Renal cortical epithelial cell (primary cell): ENCODE measurements around the gene AGTRAP. TPM values are rescaled to one million over a fixed set of nuclear protein-coding genes. Genes with fewer than 3 reads are reported as not detected.

Experiments
- DNase-seq: peaks from one replicate; pipeline ENCODE4 v3.0.0-alpha.2; 2011; ENCODE audit warnings: low read depth
- total RNA-seq: library from RNA; depleted of rRNA; stranded (reverse); fragments of >200 nt; gene quantifications from 2 replicates; pipeline ENCODE4 v1.2.3, GENCODE V29; 2014

The AGTRAP gene, protein sequence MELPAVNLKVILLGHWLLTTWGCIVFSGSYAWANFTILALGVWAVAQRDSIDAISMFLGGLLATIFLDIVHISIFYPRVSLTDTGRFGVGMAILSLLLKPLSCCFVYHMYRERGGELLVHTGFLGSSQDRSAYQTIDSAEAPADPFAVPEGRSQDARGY
- 52.4 and 66.0 TPM in 2 replicates for total RNA-seq

DNA sequence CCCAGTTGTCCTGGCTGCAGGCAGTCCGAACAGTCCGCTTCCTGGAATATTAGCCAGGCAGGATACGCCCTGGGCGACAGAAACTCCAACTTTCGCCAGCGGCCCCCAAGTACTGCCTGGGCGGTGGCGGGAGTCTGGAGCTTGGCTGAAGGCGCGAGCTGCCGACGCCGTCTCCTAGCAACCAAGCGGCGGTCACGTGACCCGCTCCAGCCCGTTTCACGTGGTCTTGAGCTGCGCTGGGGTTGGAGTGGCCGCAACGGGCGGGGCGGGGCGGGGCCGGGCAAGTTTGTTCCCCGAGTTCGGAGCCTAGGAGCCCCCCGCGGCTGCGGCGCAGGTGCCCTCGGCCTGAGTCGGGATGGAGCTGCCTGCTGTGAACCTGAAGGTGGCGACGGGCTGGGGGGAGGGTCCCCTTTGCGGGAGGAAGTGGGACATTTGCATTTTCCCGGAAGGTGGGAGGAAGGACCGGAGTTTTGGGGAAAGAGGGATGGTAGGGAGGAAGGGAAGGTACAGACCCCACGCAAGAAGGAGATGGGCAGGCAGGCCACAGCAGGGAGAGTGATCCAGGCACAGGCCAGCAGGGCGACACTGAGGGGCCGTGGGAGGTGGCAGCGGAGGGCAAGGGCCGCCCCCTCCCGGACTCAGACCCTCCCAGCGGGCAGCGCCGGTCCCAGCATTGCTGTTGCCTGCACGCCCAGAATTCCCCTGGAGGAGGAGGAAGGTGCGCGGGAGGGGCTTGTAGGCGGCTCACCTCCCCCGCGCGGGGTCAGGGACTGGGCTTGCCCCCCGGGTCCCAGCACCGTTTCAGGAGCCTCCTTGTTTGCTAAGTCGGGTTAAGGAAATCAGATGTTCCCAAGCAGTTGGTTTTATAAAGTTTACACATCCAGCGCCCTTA is at the start of gene AGTRAP:
Gene AGTRAP, plus strand, starts transcription at position 283 of the 892 bp plus-strand sequence. Its CDS starts 73 bp downstream, at position 356.
- DNase-seq, result peak; percentile 81

DNA sequence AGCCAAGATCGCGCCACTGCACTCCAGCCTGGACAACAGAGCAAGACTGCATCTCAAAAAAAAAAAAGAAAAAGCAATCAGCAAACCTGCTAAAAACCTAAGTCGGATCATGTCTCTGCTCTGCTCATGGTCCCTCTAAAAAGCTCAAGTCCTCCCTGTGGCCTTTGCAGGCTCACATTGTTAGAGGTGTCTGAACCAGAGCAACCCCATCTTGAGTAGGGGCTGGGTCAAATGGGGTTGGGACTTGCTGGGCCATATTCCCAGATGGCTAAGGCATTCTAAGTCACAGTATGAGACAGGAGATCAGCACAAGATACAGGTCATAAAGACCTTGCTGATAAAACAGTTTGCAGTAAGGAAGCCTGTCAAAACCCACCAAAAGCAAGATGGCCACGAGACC is 47.4 kb upstream of the AGTRAP start:
- no peak for DNase-seq

DNA sequence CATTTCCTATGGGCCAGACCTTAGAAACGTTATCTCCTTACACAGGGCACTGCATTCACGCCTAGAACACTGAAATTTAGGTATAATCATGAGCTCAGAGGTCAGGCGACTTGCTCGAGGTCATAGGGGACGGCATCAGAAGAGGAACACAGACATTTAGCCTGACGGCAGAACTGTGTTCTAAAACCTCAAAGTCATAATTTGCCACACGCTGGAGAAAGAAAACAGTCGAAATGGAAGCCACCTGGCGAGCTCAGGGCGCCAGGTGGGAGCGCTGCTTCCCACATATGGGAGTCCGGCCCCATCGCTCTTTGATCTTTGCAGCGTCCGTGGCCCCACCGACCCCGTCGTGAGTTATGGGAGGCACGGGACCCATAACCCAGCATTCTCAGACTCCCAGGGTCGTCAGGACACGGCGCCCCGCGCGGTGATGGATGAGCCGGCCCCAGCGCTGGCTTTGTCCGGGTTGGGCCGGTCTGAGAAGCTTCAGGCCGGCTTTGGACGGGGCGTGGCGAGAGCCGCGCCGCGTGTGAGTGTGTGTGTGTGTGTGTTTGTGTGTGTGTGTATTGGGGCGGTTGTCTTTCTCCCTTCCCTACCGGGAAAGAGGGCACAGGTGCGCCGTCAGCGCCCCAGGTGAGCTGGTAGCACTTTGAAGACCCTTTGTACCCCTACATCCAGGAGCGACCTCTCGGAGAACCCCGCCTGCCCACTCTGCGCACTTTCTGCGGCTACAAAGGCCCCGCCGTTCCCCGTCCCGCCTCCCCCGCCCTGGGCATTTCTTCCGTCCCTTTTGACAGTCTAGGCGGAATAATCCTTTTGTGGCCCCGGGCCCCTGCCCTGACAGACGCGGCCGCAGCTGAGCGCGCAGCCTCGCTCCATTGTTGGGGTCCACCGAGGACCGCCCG is 45.3 kb upstream of the AGTRAP start:
- DNase-seq, result no peak

DNA sequence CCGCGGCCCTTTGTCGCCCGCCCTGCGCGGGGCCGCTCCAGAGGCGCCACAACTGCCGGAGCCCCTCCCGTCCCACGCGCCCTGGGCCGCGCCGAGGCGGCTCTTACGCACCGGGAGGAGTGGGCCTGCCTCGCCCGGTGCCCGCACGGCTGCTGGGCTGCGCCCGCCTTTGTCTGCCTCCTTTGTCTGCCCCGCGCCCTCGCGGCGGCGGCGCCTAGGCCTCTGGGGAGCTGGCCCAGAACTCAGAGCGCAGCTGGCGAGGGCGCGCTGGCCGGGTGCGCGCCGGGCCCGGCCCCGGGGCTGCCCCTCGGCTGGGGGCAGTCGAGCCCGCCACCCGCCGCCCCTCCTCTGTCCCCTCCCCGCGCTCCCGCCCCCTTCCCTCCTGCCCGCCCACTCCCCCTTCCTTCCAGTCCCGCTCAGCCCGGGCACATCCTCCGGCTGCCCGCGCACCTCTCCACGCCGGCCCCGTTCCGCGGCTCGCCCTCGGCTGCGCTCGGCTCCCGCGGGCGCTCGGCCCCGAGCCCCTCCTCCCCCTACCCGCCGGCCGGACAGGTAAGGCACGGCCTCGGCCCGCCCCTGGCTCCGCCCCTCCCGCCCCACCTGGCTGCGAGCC is 44.5 kb upstream of the AGTRAP start, which contains the start of gene DRAXIN:
Gene DRAXIN, plus strand, starts transcription at position 409 of the 613 bp plus-strand sequence. CDS start 14,549 bp downstream, outside the sequence.
- DNase-seq, result no peak

DNA sequence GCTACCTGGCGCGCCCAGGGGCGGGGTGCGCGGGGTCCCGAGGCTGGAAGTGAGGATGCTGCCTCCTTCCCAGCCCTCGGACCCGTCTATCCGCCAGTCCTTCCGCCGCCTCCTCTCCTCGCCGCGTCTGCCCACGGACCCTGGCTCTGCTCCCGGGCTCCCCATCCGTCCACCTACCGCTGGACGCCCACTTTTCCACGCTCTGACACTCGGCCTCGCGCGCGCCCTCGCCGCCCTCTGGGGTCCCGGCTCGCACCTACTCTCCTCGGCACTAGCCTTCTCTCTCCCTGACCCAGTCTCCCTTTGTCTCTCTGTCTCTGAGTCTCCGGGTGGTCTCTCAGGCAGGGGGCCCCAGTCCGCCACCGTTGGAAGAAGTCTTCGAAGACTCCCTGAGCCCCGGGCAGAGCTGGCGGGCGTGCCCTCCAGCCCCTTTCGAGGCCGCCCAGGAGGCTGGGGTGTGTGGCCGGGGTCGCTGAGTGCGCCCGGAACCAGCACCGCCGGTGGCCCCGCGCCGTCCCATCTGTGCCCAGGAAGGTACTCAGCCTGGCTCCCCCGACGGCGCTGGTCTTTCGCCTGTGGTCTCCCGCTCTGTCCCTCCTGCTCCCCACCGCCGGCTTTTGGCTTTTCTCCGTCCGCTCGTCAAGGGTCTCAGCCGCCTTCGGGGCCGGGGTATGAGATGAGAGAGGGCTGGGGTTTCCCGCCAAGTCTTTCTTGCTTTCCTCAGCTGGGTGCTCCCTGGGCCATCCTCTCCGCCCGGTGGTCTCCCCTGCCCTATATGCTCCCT is 43.8 kb upstream of the AGTRAP start:
- no peak for DNase-seq

DNA sequence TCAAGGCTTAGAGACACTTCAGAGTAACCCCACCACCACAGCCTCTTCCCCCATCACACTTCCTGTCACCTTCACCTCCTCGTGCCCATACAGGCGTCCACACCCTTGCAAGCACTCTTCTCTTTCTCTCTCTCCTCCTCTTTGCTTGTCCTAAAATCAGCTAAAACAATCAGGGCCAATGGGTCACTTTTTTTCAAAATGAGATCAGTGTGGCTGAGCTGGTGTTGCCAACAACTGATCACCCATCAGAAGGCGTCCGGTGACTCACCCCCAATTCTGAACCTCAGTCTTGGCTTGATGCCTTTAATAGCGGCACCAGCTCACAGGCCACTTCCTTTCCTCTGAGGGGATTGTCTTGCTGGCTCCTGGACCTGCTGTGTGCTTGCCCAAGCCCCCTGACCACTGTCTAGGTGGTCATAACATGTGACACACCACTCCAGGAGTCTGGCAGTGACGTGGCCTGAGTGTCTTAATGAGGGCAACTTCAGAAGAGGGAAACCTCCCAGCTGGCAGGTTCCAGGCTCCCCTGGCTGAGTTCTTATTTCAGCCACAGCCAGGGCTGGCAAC is 42.8 kb upstream of the AGTRAP start:
- peak; percentile 84 for DNase-seq

DNA sequence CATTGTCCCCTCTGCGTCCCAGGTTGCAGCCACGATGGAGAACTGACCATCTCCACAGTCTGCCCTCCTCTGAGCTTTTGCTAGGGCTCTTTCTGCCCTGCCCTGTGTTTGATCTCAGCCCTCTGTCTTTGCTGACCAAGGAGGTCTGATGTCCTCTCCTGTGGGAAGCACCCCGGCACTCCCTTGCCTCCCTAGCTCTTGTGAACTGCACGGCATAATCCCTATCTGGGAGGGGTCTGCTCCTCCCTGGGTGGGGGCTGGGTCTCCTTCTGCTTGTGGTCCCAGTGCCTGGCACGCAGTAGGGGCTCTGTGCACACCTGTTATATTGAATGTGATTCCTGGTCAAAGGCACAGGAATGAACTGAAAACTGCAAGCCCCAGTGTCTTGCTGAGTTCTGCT is 42.0 kb upstream of the AGTRAP start:
- no peak for DNase-seq

DNA sequence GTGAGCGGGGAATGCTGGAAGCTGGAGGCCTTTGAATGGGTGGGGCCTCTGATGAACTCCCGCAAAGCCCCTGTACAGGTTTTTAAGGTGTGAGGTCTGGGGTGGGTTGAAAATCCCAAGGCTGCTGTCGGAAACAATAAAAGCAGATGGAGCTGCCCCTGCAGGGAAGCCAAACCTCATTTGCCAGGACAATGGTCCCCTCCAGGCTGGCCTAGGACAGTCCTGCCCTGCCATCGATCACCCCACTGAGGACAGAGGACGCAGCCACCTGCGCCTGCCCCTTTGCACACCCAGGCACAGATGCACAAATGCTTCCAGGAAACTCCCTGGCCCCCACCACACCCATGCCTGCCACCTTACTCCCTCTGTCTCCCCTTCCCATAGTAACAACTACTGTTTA is 40.1 kb upstream of the AGTRAP start:
- DNase-seq, result no peak

DNA sequence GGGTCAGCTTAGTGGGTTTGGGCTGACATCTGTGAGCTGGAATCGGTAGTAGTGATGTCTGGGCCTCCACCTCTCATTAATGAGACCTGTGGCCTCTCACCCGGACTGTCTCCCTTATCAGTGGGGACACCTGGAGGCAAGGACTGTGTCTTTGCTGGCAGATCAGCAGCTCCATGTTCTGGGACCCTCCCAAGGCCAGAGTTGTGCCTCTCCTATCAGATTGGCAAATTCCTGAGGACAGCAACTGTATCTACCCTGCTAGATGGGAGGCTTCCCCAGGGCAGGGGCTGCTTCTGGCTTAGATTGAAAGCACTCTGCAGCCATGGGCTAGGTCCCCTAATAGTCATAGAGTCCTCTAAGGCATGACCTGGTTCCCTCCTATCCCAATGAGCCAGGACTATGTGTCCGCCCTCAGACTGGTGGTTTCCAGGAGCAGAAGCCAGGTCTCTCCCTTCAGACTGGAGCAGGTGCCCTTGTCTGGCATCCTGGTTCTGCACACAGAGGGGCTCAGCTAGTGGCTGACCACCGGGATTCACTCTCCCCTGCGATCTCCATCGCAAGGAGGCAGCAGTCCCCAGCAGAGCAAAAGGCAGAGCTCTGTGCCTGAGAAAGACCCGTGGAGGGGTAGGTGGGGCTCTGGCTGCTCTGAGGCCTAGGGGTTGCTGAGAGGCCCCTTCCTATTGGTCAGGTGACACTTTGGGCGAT is 38.6 kb upstream of the AGTRAP start:
- no peak for DNase-seq

DNA sequence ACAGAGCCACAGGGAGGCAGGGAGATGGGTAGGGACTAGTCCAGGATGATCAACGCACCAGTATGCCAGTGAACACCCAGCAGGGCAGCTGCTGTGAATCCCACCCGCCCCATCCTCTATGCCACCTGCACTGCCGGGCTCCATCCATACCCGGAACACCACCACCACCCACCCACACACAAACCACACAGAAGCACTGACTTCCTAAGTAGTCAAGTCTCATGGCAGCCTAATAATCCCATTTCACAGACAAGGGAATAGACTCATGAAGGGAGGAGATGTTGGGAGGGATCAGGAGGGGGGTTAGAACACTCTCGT is 38.1 kb upstream of the AGTRAP start:
- no peak for DNase-seq

DNA sequence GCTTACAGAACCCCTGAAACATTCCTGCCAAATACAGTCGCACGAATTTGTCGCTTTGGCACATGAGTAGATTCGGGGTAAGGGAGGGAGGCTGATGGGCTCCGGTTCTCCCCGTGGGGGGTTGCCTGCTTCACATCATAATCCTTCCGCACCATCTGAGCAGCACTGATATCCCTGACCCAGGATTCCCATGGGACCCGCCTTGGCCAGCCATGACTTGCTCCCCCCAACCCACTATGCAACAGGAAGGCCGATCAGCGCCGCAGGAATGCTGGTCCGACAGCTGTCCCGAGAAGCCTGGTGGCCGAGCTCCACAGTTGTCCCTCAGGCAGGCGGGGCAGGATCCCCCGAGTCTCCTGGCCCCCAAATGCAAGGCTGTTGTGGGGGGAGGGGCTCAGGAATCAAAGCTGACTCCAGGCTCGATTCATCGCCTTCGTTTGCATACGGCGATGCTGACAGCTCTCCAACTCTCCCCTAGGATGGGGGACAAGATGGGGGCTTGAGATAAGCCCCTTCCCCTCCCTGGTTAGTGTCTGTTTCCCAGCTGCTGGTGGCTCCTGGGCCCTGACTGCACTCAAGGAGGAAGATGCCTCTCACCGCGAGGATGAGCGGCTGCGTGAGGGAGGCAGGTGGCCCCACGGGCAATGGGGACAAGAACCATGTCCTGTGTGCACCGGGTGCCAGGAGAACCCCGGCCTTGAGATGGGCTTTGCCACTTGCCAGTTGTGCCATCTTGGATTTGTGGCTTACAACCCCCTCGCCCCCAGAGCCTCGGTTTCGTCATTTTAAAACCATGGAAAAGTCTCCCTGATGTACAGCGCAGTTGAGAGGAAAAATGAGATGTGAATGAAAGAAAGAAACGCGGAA is 35.1 kb upstream of the AGTRAP start:
- no peak for DNase-seq

DNA sequence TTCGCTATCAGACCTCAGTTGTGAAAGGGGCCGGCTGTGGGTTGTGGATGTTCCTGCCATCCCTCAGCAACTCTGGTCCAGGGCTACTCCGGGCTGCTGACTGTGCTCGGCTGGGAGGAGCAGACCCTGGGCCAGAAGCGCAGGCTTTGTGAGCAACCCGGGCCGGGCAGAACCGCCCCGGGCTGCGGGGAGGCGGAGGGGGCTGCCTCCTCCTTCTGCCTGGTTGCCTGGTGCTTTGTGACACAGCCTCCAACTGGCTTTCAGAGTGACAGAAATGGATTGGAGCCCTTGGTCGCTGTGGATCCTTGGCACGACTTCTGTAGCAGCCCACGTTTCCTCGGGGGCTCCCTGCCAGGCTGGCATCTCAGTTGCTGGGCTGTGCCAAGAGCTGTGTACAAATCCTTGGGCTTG is 34.4 kb upstream of the AGTRAP start:
- no peak for DNase-seq

DNA sequence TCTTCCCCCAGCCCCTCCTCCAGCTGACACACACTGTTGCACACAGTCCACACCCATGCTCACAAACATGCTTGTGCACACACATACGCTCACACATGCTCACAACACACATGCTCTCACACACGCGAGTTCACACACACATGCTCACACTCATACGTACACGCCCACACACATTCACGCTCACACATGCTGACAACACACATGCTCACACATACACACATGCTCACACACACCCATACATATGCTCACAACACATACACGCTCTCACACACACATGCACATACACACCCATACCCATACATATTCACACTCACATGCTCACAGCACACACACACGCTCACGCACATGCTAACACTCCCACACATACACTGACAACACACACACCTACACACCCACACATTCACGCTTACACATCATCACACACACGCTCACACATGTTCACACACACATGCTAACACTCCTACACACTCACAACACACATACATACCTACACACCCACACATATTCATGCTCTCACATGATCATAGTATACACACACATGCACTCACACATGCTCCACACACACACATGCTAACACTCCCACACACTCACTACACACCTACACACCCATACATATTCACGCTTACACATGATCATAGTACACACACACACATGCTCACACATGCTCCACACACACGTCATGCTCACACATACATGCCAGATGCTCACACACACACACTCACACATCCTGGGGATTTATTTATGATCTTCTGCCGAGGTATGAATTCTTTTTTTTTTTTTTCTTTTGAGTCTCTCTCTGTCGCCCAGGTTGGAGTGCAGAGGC is 33.7 kb upstream of the AGTRAP start:
- no peak for DNase-seq

DNA sequence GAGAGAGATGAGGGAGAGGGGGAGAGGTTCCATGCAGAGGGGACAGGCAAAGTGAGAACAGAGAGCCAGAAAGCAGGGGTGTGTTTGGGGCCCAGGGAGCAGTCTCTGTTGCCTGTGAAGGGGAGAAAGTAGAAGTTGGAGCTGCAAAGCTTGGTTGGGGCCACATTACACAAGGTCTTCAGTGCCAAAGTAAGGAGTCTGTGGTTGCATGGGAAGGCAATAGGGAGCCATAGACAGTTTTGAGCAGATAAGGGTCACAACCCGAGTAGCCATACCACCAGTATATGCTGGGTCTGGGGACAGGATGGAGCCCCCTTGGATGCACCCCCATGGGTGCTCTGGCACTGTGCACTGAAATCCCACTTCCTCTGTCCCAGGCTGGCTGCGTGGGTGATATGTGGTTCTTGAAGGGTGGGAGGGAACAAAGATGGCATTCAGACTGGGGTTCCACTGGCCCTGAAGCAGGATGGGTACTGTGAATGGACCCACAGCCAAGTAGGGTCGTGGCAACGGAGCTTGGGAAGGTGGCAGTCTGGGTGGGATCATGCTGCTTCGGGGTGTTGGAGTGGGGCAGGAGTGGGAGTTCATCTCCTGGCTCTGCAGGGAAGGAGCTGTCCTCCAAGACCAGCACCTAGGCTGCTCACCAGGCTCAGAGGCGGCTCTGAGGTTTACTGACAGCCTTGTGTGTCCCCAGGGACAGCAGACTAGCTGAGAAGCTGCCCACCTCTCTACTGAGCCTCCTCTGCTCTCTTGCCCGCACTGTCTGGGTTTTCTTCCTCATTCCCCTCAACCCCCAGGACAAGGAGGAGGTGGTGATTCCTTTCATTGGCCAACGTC is 32.4 kb upstream of the AGTRAP start:
- DNase-seq, result no peak

DNA sequence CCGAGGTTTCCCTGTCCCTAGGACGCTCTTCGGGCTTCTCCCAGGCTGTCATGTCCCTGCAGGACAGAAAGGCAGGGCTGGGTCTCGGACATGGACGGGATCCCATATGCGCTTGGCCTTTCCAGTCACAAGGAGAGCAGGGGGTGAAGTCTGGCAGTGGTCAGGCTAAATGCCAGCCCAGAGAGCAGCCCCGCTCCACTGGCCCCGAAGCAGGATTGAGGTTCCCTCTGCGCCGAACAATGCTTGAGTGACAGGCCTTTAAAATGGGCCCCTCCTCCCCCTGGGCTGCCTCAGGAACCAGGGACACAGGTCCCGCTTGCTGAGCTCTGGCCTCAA is 31.8 kb upstream of the AGTRAP start:
- DNase-seq, result no peak

DNA sequence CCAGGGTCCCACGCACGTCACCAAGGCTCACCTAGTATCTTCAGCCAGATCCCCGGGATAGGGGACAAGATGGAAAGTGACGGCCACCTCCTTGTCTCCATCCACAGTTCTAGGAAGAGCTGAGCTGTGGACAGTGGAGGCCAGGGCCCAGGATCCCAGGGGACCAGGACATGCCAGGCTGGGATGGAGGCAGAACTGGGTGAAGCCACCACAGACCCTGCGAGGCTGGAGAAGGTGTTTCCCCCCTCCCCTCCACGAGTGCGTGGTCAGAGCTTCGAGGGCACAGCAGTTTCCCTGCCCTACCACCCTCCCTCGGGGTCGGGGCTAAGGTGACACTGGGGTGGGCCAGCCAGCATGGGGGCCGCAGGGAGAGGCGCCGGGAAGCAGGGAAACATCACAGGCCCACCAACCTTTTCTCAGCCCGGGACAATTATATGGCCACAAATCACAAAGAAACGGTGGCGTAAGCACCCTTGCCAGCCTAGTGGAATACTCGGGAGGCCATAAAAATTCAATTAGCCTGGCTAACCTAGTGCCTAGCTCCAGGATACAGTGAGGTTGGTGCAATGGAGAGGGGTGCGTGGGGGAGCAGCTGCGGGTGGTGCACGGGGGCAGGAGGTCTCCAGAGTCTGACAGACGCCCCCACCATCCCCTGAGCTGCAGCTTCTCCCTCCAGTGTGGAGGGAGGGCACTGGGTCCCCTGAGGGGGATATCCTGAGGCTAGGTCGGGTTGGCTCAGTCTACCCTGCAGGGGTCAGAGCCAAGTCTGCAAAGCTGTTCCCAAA is 31.1 kb upstream of the AGTRAP start:
- no peak for DNase-seq

DNA sequence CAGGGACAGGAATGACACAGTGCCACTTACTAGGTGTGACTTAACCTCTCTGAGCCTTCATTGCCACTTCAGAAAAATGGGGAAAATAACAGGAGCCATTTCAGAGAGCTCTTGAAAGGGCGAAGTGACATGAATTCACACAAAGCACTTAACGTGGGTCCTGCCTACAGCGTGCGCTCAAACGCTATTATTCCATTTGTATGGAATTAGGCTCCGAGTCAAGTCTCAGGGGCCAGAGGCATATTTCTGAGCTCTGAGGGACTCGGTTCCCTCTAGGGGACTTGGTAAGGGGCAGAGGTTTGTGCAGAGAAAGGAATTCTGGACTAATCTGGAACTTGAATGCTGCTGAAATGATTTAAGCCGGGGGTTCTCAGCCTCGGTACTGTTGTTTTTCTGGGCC is 30.3 kb upstream of the AGTRAP start:
- no peak for DNase-seq
